SHP77 treated with DMSO at 0.1 percent for 48 hours (cell line): ENCODE results near the gene DRC3.
A peak's percentile ranks its signal among the peaks of the same experiment; 100 is the strongest.
"Not testable (repeated sequence)": the region's sequence is repeated elsewhere in the genome, so short reads cannot be mapped to it uniquely, and the experiment has no call there.

ENCODE experiments used
- DNase-seq: peaks from one replicate; lab custom pipeline; 2025; lab: John Stamatoyannopoulos, UW

DRC3 gene

GRCh38 chr17:17993852-17994251 is 21.2 kb downstream of the DRC3 start:
- DNase-seq, result no peak

DNA sequence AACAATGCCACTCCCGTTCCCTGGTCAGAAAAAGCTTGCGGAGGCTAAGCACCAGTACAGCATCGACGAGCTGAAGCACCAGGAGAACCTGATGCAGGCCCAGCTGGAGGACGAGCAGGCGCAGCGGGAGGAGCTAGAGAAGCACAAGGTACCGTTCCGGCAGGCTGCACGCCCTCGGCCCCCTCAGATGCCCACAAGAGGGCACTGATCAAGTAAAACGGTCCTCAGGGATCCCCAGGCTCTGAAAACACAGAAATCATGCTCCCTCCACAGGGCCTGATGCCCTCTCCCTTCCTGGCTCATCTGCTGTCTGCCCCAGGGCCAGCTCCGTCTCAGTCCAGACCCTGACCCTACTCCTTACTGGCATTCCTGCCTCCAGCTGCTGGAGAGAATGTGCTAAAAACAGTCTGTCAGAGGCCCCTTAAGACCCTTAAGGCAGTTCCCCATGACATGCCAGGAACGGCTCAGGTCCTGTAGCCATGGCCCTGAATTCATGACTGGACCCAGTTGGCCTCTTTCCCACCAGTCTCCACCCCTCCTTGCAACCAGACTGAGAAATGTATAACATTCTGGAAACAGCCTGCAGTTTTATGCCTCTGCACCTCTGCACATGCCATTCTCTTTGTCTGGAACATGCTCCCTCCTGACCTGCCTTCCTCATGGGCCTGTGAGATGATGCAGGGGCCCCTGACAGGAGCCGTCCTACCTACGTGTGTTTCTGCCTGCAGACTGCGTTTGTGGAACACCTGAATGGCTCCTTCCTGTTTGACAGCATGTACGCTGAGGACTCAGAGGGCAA is 21.8 kb downstream of the DRC3 start:
- DNase-seq, result peak; percentile 59

GRCh38 chr17:17995887-17996286 is 23.2 kb downstream of the DRC3 start:
- not testable (repeated sequence) for DNase-seq

DNA sequence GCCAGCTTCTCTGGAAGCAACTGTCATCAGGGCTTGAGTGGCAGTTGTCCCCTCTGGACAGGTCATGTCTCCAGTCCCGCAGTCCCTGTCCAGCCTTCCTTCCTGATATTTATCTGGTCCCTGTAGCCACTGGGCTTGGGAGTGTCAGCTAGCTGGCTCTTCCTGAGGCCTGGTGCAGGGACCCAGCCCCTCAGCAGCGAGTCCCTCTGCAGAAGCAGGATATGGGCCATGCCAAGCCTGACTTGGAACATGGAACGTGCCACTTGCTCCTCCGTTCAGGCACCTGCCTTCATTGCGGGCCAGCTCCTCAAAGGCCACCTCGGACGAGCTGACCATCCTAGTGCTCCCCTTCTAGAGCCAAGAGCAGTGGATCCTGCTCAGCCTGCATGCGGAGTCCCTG is 26.3 kb downstream of the DRC3 start:
- DNase-seq, result no peak

GRCh38 chr17:17999364-18000029 is 26.8 kb downstream of the DRC3 start:
- peak; percentile 70 for DNase-seq

DNA sequence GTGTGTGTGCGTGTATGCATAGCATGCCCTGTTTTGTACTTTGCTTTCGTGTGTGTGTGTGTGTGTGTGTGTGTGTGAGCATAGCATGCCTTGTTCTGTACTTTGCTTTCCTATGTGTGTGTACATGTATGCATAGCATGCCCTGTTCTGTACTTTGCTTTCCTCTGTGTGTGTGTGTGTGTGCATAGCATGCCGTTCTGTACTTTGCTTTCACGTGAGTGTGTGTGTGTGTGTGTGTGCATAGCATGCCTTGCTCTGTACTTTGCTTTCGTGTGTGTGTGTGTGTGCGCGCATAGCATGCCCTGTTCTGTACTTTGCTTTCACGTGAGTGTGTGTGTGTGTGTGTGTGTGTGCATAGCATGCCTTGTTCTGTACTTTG is 27.4 kb downstream of the DRC3 start:
- no peak for DNase-seq

- no peak for DNase-seq
Observed at GRCh38 chr17:18002171-18002570, 29.5 kb downstream of the DRC3 start.

- peak; percentile 96 for DNase-seq
Observed at GRCh38 chr17:18004345-18004744, 31.7 kb downstream of the DRC3 start.

GRCh38 chr17:18004884-18005305 is 32.2 kb downstream of the DRC3 start:
- DNase-seq, result peak; percentile 80

- DNase-seq, result no peak
Observed at GRCh38 chr17:18005496-18005895, 32.8 kb downstream of the DRC3 start.

DNA sequence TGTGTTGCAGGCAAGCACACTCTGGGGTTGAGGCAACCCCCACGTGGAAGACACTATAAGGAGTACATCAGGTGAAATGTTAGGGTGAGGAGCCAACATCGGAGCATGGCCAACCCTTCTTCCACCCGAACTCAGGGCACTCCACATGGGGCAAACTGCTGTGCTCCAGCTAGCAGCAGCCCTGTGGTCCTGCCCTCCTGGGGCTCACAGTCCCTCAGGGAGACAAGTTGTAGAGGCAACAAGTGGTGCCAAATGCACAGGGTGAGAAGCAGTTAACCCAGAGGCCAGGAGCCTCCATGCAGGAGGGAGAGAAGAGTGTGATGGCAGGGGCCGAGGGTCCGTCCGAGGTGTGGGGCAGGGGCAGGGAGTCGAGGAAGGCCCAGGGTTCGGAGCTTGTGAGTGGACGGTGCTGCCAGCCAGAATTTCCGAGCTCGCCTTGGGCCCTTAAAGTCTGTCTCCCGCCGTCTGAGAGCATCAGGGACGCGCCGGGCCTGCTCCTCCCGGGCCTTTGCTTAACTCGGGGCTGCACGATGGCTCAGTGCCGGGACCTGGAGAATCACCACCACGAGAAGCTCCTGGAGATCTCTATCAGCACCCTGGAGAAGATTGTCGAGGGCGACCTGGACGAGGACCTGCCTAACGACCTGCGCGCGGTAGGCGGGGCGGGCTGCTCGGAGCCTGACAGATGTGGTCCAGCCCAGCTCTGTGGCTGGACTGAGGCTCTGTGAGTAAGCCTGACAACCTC is 34.0 kb downstream of the DRC3 start:
- DNase-seq, result no peak

- no peak for DNase-seq
Observed at GRCh38 chr17:18008496-18009268, 36.0 kb downstream of the DRC3 start.

DNA sequence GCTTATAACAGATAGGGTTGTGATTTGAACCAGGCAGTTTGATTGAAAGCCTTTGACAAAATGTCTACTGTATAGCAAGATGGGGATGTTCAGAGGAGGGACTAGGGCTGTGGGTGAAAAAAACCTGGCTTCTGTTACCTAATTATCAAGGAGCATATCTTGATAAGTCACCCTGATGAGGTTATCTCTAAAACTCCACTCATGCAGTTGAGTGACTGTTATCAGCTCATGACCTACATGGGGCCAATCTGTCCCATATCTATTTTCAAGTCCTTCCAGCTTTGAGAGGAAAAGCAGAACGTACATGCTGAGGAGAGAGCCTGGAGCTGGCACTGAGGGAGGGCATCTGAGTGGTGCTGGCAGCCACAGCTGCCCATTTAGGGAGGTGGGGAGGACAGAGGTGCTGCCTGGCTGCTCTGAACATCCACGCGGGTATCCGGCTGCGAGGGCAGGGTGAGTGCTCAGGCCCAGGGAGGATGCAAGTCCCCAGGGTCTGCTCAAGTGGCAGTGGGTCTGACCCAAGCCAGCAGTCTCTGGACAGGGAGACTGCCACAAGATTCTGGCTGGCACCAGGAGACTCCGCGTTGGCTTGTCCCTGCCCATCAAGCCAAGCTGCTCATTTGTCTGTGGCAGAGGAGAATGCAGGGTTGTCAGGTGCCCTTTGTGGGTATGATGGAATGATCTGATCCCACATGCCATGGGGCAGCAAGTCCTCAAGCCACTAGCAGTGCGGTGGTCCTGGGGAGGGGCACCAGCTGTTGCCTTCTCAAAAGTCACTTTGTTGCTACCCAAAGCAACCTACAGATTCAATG is 37.2 kb downstream of the DRC3 start:
- DNase-seq, result no peak

DNA sequence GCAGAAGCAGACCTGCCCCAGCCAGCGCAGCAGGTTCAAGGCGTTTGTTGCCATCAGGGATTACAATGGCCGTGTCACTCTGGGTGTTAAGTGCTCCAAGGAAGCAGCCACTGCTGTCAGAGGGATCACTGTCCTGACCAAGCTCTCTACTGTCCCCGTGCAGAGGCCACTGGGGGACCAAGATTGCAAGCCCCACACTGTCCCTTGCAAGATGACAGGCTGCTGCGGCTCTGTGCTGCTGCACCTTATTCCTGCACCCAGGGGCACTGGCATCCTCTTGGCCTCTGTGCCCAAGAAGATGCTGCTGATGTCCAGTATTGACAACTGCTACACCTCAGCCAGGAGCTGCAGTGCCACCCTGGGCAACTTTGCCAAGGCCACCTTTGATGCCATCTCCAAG is 38.6 kb downstream of the DRC3 start:
- no peak for DNase-seq

DNA sequence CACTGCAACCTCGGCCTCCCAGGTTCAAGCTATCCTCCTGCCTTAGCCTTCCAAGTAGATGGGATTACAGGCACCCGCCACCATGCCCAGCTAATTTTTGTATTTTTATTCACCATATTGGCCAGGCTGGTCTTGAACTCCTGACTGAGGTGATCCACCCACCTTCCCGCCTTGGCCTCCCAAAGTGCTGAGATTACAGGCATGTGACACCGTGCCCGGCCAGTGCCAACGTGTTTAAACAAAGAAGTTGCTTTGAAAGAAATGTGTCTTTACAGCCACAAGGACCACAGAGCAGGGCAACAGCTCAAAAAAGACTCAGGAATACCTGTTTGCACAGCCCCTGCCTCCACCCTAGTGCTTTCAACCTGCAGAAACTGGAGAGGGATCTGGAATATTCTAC is 41.3 kb downstream of the DRC3 start:
- no peak for DNase-seq

GRCh38 chr17:18015593-18015992 is 42.9 kb downstream of the DRC3 start:
- DNase-seq, result no peak

- DNase-seq, result no peak
Observed at GRCh38 chr17:18016426-18016825, 43.8 kb downstream of the DRC3 start.

DNA sequence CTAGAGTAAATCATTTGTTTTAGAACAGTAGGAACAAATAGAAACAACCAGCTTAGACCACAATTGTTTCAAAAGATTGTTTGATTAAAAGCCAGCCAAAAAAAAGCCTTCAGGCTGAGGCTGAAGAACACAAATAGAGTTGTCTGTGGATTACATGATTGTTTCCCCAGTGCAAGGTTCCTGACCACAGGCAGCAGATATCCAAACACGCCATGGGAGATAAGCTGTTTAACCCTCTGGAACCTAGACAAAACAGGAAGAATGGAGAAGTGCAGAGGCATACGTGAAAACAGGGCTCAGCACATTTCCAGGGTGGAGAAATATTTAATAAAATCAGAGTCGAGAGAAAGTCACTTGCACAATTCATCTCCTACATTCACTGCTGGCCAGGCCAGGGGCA is 45.3 kb downstream of the DRC3 start:
- DNase-seq, result no peak

DNA sequence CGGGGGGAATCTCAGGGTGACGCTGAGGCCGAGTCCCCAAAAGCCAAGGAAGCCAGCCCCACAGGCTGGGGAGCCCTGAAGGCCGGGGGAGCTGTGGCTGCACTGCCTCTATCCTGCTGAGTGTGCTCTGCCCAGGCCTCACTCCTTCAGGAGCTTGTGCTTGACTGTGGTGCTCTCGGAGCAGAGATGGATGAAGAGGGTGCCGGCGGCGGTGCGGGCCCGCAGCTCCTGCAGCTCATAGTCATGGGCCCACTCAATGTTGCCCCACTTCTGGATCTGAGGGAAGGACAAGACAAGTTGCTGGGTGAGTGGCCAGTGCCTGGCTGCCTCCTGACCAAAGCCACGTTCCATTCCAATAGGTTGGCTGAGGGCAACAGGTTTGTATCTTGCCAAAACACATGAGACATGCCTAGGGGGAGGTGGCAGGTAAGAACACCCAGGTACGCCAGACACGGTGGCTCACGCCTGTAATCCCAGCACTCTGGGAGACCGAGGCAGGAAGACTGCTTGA is 45.8 kb downstream of the DRC3 start:
- DNase-seq, result no peak

DNA sequence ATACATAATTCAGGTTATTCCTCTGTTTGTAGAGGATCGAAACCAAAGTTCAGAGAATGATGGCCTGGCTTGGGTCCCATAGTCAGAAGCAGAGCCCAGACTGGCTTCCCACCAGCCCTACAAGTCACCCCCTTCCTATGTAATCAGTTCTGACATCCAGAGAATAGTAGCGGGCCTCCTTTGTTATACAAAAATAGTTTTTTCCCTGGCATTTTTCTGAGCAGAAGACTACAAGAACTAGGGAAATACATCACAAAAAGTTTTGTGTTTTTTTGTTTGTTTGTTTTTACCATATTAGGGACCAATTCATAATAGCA is 47.1 kb downstream of the DRC3 start:
- no peak for DNase-seq

GRCh38 chr17:18020971-18021370 is 48.3 kb downstream of the DRC3 start:
- no peak for DNase-seq
